Measurements from ENCODE around the gene L3MBTL1. TPM values are rescaled to one million over a fixed set of nuclear protein-coding genes. Genes with fewer than 3 reads are reported as not detected.

Gene L3MBTL1
- total RNA-seq, 1 donor from 2014 or later = 5.0 TPM

DNA sequence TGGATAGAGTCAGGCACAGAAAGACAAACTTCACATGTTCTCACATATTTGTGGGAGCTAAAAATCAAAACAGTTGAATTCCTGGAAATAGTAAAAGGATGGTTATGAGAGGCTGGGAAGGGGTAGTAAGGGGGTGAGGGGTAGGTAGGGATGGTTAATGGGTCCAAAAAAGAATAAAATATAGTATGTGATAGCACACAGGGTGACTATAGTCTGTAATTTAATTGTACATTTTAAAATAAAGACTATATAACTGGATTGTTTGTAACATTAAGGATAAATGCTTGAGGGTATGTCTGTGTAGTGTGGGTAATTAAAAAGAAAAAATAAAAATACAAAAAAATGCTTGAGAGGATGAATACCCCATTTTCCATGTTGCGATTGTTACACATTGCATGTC, 39.9 kb upstream of the L3MBTL1 start:
- TF ChIP-seq, protein P1, sequence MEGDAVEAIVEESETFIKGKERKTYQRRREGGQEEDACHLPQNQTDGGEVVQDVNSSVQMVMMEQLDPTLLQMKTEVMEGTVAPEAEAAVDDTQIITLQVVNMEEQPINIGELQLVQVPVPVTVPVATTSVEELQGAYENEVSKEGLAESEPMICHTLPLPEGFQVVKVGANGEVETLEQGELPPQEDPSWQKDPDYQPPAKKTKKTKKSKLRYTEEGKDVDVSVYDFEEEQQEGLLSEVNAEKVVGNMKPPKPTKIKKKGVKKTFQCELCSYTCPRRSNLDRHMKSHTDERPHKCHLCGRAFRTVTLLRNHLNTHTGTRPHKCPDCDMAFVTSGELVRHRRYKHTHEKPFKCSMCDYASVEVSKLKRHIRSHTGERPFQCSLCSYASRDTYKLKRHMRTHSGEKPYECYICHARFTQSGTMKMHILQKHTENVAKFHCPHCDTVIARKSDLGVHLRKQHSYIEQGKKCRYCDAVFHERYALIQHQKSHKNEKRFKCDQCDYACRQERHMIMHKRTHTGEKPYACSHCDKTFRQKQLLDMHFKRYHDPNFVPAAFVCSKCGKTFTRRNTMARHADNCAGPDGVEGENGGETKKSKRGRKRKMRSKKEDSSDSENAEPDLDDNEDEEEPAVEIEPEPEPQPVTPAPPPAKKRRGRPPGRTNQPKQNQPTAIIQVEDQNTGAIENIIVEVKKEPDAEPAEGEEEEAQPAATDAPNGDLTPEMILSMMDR (IDR thresholded peaks at IDR 0.05; ENCODE audit: insufficient read depth, low read length, severe bottlenecking) = no peak
- Histone ChIP-seq H3K4me3 (ENCODE audit: low read depth, low read length) (no peak overlapping the region), H3K36me3 (ENCODE audit: control insufficient read depth, insufficient read depth, low read length) (peaks cover 6% of the 10 kb centered on the region), H3K27me3 (ENCODE audit: control insufficient read depth, insufficient read depth, low read length) (no peaks in the 10 kb centered on the region)
- no peak for FAIRE-seq
- no peak for DNase-seq (ENCODE audit: low read depth)

DNA sequence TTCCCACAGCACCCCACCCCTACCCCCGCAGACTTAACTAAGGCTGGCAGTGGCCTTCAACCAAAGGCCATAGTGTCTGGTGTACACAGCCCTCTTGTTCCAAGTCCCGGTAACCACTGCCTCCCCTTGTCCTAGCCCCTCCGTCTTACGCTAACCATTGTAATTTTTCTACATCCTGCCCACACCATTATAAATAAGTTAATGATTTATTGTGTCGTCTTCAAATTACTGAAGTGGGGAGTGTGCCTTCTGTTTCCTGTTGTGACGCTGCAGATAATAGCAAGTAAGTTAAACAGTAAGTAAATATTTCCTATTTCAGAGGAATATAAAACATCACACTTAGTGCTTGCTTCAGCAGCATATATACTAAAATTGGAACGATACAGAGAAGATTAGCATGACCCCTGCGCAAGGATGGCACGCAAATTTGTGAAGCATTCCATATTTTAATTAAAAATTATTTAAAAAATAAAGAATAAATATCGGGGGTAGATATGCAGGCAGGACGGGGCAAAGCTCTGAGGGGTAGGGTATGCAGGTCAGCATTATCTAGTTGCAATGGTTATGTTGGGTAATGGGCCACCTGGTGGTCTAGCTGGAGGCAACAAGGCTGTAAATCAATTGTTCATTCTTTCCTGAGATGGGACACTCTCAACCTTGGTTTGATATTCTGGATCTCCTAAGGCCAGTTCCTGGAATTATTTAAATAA, 34.7 kb upstream of the L3MBTL1 start:
- no peak overlapping the region for H3K4me3 ChIP-seq (ENCODE audit: low read depth, low read length)
- no peaks in the 10 kb centered on the region for H3K36me3 ChIP-seq (ENCODE audit: control insufficient read depth, insufficient read depth, low read length)
- no peak for FAIRE-seq
- DNase-seq (ENCODE audit: low read depth) = no peak
- H3K27me3 ChIP-seq (ENCODE audit: control insufficient read depth, insufficient read depth, low read length) = no peaks in the 10 kb centered on the region
- TF ChIP-seq, protein P1 (IDR thresholded peaks at IDR 0.05; ENCODE audit: insufficient read depth, low read length, severe bottlenecking) = no peak

DNA sequence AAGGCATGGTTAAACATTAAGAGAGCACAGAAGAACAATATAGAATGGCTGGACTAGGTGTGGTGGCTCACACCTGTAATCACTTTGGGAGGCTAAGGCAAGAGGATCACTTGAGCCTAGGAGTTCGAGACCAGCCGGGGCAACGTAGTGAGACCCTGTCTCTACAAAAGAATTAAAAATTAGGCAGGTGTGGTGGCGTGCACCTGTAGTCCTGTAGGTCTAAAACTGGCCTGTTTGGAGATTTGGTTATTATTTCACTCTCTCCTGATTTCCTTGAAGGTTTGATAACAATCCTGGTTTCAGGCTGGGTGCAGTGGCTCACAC, 34.2 kb upstream of the L3MBTL1 start:
- TF ChIP-seq, protein P1 (IDR thresholded peaks at IDR 0.05; ENCODE audit: insufficient read depth, low read length, severe bottlenecking) = no peak
- FAIRE-seq (no peak), DNase-seq (ENCODE audit: low read depth) (no peak)
- Histone ChIP-seq H3K36me3 (ENCODE audit: control insufficient read depth, insufficient read depth, low read length) (no peaks in the 10 kb centered on the region), H3K27me3 (ENCODE audit: control insufficient read depth, insufficient read depth, low read length) (no peaks in the 10 kb centered on the region), H3K4me3 (ENCODE audit: low read depth, low read length) (no peak overlapping the region)

DNA sequence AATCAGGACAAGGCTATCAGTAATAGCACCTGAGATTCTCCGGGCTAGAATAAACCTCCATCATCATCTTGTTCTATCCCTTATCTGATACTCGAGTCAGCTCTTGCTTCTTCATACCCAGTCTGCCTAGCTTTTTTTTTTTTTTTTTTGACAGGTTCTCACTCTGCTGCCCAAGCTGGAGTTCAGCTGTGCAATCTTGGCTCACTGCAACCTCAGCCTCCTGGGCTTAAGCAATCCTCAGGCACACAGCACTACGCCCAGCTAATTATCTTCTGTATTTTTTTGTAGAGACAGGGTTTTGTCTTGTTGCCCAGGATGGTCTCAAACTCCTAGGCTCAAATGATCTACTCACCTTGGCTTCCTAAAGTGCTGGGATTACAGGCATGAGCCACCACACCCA, 30.3 kb upstream of the L3MBTL1 start:
- TF ChIP-seq, protein P1 (IDR thresholded peaks at IDR 0.05; ENCODE audit: insufficient read depth, low read length, severe bottlenecking) = no peak
- H3K4me3 ChIP-seq (ENCODE audit: low read depth, low read length) = no peak overlapping the region
- DNase-seq (ENCODE audit: low read depth) (no peak), FAIRE-seq (no peak)
- no peaks in the 10 kb centered on the region for H3K27me3 ChIP-seq (ENCODE audit: control insufficient read depth, insufficient read depth, low read length)
- H3K36me3 ChIP-seq (ENCODE audit: control insufficient read depth, insufficient read depth, low read length) = no peaks in the 10 kb centered on the region

DNA sequence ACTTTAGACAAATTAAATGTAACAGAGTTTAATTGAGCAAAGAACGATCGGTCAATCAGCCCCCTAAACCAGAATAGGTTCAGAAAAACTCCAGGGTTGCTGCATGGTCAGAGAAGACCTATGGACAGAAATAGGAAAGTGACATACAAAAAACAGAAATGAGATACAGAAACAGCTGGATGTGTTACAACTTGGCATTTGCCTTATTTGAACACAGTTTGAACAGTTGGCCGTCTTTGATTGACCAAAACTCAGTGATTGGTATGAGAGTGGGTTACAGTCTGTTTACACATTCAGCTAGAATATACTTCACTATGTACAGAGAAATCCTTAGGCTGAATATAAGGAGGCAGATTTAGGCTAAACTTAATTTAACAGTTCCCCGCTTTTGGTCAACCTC, 29.9 kb upstream of the L3MBTL1 start:
- FAIRE-seq (no peak), DNase-seq (ENCODE audit: low read depth) (no peak)
- Histone ChIP-seq H3K4me3 (ENCODE audit: low read depth, low read length) (no peak overlapping the region), H3K36me3 (ENCODE audit: control insufficient read depth, insufficient read depth, low read length) (no peaks in the 10 kb centered on the region), H3K27me3 (ENCODE audit: control insufficient read depth, insufficient read depth, low read length) (no peaks in the 10 kb centered on the region)
- TF ChIP-seq, protein P1 (IDR thresholded peaks at IDR 0.05; ENCODE audit: insufficient read depth, low read length, severe bottlenecking) = no peak

DNA sequence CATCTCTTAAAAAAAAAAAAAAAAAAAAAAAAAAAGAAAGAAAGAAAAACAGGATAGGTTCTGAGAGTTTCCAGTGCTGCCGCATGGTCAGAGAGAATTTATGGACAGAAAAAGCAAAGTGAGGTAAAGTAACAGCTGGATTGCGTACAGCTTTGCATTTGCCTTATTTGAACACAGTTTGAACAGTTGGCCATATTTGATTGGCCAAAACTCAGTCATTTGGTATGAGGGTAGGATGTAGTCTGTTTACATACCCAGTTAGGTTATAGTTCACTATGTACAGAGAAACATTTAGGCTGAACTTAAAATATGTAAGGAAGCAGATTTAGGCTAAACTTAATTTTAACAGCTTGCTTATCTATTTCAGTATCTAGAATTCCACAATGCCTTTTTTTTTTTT, 17.5 kb upstream of the L3MBTL1 start:
- no peak overlapping the region for H3K4me3 ChIP-seq (ENCODE audit: low read depth, low read length)
- no peaks in the 10 kb centered on the region for H3K27me3 ChIP-seq (ENCODE audit: control insufficient read depth, insufficient read depth, low read length)
- no peaks in the 10 kb centered on the region for H3K36me3 ChIP-seq (ENCODE audit: control insufficient read depth, insufficient read depth, low read length)
- TF ChIP-seq, protein P1 (IDR thresholded peaks at IDR 0.05; ENCODE audit: insufficient read depth, low read length, severe bottlenecking) = no peak
- FAIRE-seq (no peak), DNase-seq (ENCODE audit: low read depth) (no peak)

All from bronchial epithelial cell (primary cell).